Endothelial cell of umbilical vein (primary cell): ENCODE measurements around the gene SARS2. TPM values are rescaled to one million over a fixed set of nuclear protein-coding genes. Genes with fewer than 3 reads are reported as not detected.

Experiments
- BruUV-seq: library from RNA; stranded (reverse); fragments of 400-500 nt; replicated peaks from 2 replicates; lab custom pipeline; 2021; lab: Mats Ljungman, UMichigan
- CTCF ChIA-PET: fragments of 300-600, 350-600 bp; sonication (Branson Sonifier 250); formaldehyde crosslinking; loops from one replicate; lab custom pipeline; 2021; ENCODE audit warnings: antibody characterized with exemption, inconsistent platforms; lab: Charles Lee
- POLR2A ChIA-PET: fragments of 300-600, 350-600 bp; sonication (Branson Sonifier 250); formaldehyde crosslinking; loops from one replicate; lab custom pipeline; 2021; ENCODE audit warnings: antibody characterized with exemption, inconsistent platforms; lab: Charles Lee
- DNase-seq: peaks from one replicate; pipeline ENCODE4 v3.0.0-alpha.2; 2011; ENCODE audit warnings: low read depth, low spot score
- FAIRE-seq: peaks from 2 replicates; lab custom pipeline; 2011; peaks lifted over from hg19 to GRCh38; lab: Jason Lieb, UNC
- H2AFZ ChIP-seq: 2 replicates; pipeline ENCODE4 v1.6.0; 2012; ENCODE audit warnings: low read depth, low read length, control low read depth, inconsistent platforms
- H3K27ac ChIP-seq: 2 replicates; pipeline ENCODE4 v1.5.1; 2011; ENCODE audit warnings: low read depth, mild to moderate bottlenecking, control low read depth, low read length, moderate library complexity; ENCODE audit not compliant: insufficient read depth
- H3K27me3 ChIP-seq, 2 experiments: 2 replicates each; pipeline versions ENCODE4 v1.6.0 to v1.6.1; 2011; ENCODE audit warnings: low read length in 2 of 2, mixed read lengths in 1 of 2; ENCODE audit not compliant: control insufficient read depth in 2 of 2, insufficient read depth in 2 of 2
- H3K36me3 ChIP-seq, 2 experiments: 2 replicates in 1 of 2; 3 replicates in 1 of 2; pipeline ENCODE4 v1.5.1; 2011; ENCODE audit warnings: low read length in 2 of 2, mild to moderate bottlenecking in 1 of 2, moderate library complexity in 1 of 2; ENCODE audit not compliant: control insufficient read depth in 2 of 2, insufficient read depth in 2 of 2; ENCODE audit errors: extremely low read depth in 1 of 2
- H3K4me1 ChIP-seq: 3 replicates; pipeline ENCODE4 v1.5.1; 2011; ENCODE audit warnings: mild to moderate bottlenecking, low read length; ENCODE audit not compliant: control insufficient read depth, insufficient read depth; ENCODE audit errors: extremely low read depth
- H3K4me2 ChIP-seq: 2 replicates; pipeline ENCODE4 v1.6.1; 2011; ENCODE audit warnings: low read length, control low read depth, mixed read lengths; ENCODE audit not compliant: insufficient read depth
- H3K4me3 ChIP-seq, 3 experiments: fragments of 200-600 bp in 1 of 3; sonication (generic), shearing (Covaris generic) in 1 of 3; replicated peaks in 1 of 3; 2 replicates each; pipeline ENCODE4 v1.5.1; 2011 to 2016; ENCODE audit warnings: control low read depth in 3 of 3, low read length in 3 of 3, mild to moderate bottlenecking in 2 of 3, inconsistent platforms in 1 of 3, low read depth in 1 of 3, moderate library complexity in 1 of 3; ENCODE audit not compliant: insufficient read depth in 1 of 3
- H3K79me2 ChIP-seq: 2 replicates; pipeline ENCODE4 v1.6.0; 2012; ENCODE audit warnings: low read length, inconsistent platforms; ENCODE audit not compliant: control insufficient read depth, insufficient read depth
- H3K9ac ChIP-seq: replicated peaks from 2 replicates; pipeline ENCODE3; 2011; ENCODE audit warnings: low read length, control low read depth; ENCODE audit not compliant: insufficient read depth; ENCODE audit errors: extremely low read depth
- H3K9me1 ChIP-seq: replicated peaks from 3 replicates; pipeline ENCODE4 v1.6.0; 2011; ENCODE audit warnings: mild to moderate bottlenecking, low read length; ENCODE audit not compliant: control insufficient read depth, insufficient read depth; ENCODE audit errors: extremely low read depth
- H3K9me3 ChIP-seq: replicated peaks from 2 replicates; pipeline ENCODE4 v1.5.1; 2012; ENCODE audit warnings: low read length, inconsistent platforms; ENCODE audit not compliant: control insufficient read depth, insufficient read depth
- H4K20me1 ChIP-seq: replicated peaks from 2 replicates; pipeline ENCODE3; 2011; ENCODE audit warnings: mild to moderate bottlenecking, low read length; ENCODE audit not compliant: control insufficient read depth, insufficient read depth; ENCODE audit errors: extremely low read depth
- EZH2 ChIP-seq: IDR thresholded peaks from 2 replicates; pipeline ENCODE4 v1.6.1; 2012; ENCODE audit warnings: borderline replicate concordance, low read depth, mild to moderate bottlenecking, moderate library complexity, low read length, inconsistent platforms; ENCODE audit not compliant: severe bottlenecking
- FOS ChIP-seq: IDR thresholded peaks from 2 replicates; pipeline ENCODE4 v1.6.1; 2011; ENCODE audit warnings: mild to moderate bottlenecking, low read length, moderate library complexity, borderline replicate concordance; ENCODE audit not compliant: insufficient read depth
- GATA2 ChIP-seq: IDR thresholded peaks from 2 replicates; pipeline ENCODE4 v1.7.0; 2011; ENCODE audit warnings: low read depth, mild to moderate bottlenecking, moderate library complexity, mixed read lengths, low read length; ENCODE audit not compliant: insufficient read length, insufficient read depth
- JUN ChIP-seq: IDR thresholded peaks from 2 replicates; pipeline ENCODE4 v1.6.1; 2011; ENCODE audit warnings: borderline replicate concordance, low read depth; ENCODE audit not compliant: insufficient read length, insufficient read depth
- MYC ChIP-seq: IDR thresholded peaks from one replicate; pipeline ENCODE4 v1.6.1; 2011; ENCODE audit warnings: mild to moderate bottlenecking, low read depth, low read length
- POLR2A ChIP-seq: IDR thresholded peaks from 2 replicates; pipeline ENCODE4 v1.6.1; 2012; ENCODE audit warnings: low read depth, mild to moderate bottlenecking, control low read depth, low read length
- POLR2AphosphoS5 ChIP-seq: IDR thresholded peaks from 2 replicates; pipeline ENCODE4 v1.6.1; 2012; ENCODE audit warnings: low read depth, mild to moderate bottlenecking, control low read depth, low read length, moderate library complexity; ENCODE audit not compliant: insufficient read depth
- dilution Hi-C: fragments of 300-500 bp; cut with MboI; formaldehyde crosslinking; loops from one replicate; pipeline ENCODE4 v1.15.0; 2019; ENCODE audit warnings: low sequenced_read_pairs; ENCODE audit not compliant: extremely low pct_ligation_motif_present
- intact Hi-C: fragments of 100-400 bp; cut with micrococcal nuclease; formaldehyde crosslinking; loops from one replicate; pipeline ENCODE4 v1.10.0; 2022
- polyA plus RNA-seq, 4 experiments: library from polyadenylated mRNA; depleted of rRNA in 3 of 4; stranded (reverse) in 3 of 4; unstranded in 1 of 4; fragments of >200 nt; gene quantifications; 2 replicates each; pipeline versions ENCODE4 v1.2.1 to v1.2.3, GENCODE V29; 2011 to 2012; ENCODE audit warnings: missing spikeins in 1 of 4
- total RNA-seq: library from RNA; stranded (reverse); gene quantifications from 2 replicates; pipeline ENCODE4 v1.2.3, GENCODE V29; 2021
- TF ChIP-seq, protein P1 (sequence below), 2 donors: IDR thresholded peaks; 1 replicate in 1 of 2; 2 replicates in 1 of 2; pipeline ENCODE4 v1.5.1; 2011; ENCODE audit warnings: low read length in 2 of 2, mild to moderate bottlenecking in 2 of 2, moderate library complexity in 2 of 2, control low read depth in 1 of 2, inconsistent platforms in 1 of 2, low read depth in 1 of 2; ENCODE audit not compliant: insufficient read depth in 1 of 2; ENCODE audit errors: extremely low read depth in 1 of 2
- TF ChIP-seq, protein P2 (sequence below): IDR thresholded peaks from 2 replicates; pipeline ENCODE4 v1.6.1; 2011; ENCODE audit not compliant: insufficient read depth, insufficient read length

Gene SARS2
- total and polyA plus RNA-seq, 2 donors (not counting 3 experiments of a cell fraction or from before 2014, with no cell fraction given) = 40.3 to 43.7 TPM

DNA sequence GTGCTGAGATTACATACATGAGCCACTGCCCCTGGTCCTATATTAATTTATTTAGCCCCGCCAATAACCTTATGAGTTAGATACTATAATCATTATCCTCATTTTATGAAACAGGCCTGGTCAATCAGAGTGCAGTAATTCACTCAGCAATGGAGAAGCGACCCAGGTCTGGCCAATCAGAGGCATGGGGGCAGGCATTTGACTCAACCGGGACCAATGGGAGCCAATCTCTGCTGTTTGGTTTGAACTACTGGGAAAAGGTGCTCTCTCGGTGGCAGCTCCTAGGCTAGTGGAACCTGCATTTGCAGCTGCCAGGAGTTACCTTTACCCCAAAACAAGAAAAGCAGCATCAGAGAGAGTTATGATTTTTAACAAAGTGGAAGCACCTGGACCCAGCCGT is 37.7 kb downstream of the SARS2 start:
- Histone ChIP-seq H2AFZ (no peak overlapping the region), H3K9me3 (no peaks in the 10 kb centered on the region), H3K27ac (no peak overlapping the region), H3K9me1 (no peaks in the 10 kb centered on the region), H3K27me3 (no peaks in the 10 kb centered on the region), H3K9ac (no peak overlapping the region), H3K4me3 (no peak overlapping the region), H3K4me1 (no peaks in the 10 kb centered on the region), H3K4me2 (no peak overlapping the region), H3K36me3 (peaks cover 2 to 17% of the 10 kb centered on the region in 2 experiments), H3K79me2 (no peaks in the 10 kb centered on the region), H4K20me1 (no peaks in the 10 kb centered on the region)
- CTCF ChIA-PET = no interaction called here
- dilution Hi-C loops = no loop called here
- BruUV-seq = no TSS peak
- no peak for TF ChIP-seq FOS
- no peak for TF ChIP-seq MYC
- TF ChIP-seq, protein P1, sequence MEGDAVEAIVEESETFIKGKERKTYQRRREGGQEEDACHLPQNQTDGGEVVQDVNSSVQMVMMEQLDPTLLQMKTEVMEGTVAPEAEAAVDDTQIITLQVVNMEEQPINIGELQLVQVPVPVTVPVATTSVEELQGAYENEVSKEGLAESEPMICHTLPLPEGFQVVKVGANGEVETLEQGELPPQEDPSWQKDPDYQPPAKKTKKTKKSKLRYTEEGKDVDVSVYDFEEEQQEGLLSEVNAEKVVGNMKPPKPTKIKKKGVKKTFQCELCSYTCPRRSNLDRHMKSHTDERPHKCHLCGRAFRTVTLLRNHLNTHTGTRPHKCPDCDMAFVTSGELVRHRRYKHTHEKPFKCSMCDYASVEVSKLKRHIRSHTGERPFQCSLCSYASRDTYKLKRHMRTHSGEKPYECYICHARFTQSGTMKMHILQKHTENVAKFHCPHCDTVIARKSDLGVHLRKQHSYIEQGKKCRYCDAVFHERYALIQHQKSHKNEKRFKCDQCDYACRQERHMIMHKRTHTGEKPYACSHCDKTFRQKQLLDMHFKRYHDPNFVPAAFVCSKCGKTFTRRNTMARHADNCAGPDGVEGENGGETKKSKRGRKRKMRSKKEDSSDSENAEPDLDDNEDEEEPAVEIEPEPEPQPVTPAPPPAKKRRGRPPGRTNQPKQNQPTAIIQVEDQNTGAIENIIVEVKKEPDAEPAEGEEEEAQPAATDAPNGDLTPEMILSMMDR (IDR thresholded peaks at IDR 0.05; ENCODE audit: extremely low read depth in 1 of 2, insufficient read depth in 1 of 2, low read depth in 1 of 2, low read length in 2 of 2) = no peak
- TF ChIP-seq GATA2 = no peak
- TF ChIP-seq EZH2 = no peak
- no peak for TF ChIP-seq POLR2A
- TF ChIP-seq JUN = no peak
- TF ChIP-seq, protein P2, sequence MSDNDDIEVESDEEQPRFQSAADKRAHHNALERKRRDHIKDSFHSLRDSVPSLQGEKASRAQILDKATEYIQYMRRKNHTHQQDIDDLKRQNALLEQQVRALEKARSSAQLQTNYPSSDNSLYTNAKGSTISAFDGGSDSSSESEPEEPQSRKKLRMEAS = no peak
- no peak for TF ChIP-seq POLR2AphosphoS5
- POLR2A ChIA-PET = no interaction called here
- FAIRE-seq = no peak
- intact Hi-C loops = no loop called here
- DNase-seq = no peak
